IPS-18a (cell line): ENCODE measurements around the gene CHRD.
A peak's percentile ranks its signal among the peaks of the same experiment; 100 is the strongest.

Experiments used
- H3K27ac ChIP-seq: one replicate; pipeline ENCODE4 v1.5.1; 2013; ENCODE audit warnings: low read length
- H3K27me3 ChIP-seq: one replicate; pipeline ENCODE4 v1.6.1; 2013; ENCODE audit warnings: mild to moderate bottlenecking, low read length; ENCODE audit not compliant: control insufficient read depth, insufficient read depth
- H3K36me3 ChIP-seq: one replicate; pipeline ENCODE4 v1.6.1; 2013; ENCODE audit warnings: low read depth, low read length; ENCODE audit not compliant: control insufficient read depth
- H3K4me1 ChIP-seq: one replicate; pipeline ENCODE4 v1.6.1; 2013; ENCODE audit warnings: low read depth, low read length; ENCODE audit not compliant: control insufficient read depth
- H3K4me3 ChIP-seq: one replicate; pipeline ENCODE4 v1.5.1; 2013; ENCODE audit warnings: low read length
- H3K9ac ChIP-seq: one replicate; pipeline ENCODE4 v1.6.1; 2013; ENCODE audit warnings: mild to moderate bottlenecking, low read length, moderate library complexity
- H3K9me3 ChIP-seq: one replicate; pipeline ENCODE4 v1.6.1; 2013; ENCODE audit warnings: low read depth, low read length; ENCODE audit not compliant: control insufficient read depth

Gene CHRD

GRCh38 chr3:184379358-184380184, at the start of gene CHRD:
CHRD (plus strand) TSS chr3:184380054; CDS start chr3:184380319, 265 bp downstream.
- H3K27me3 ChIP-seq: peaks cover 49% of the 10 kb centered on the region
- no peak within 1 kb of the TSS for H3K9ac ChIP-seq
- H3K4me3 ChIP-seq: peak within 1 kb of the TSS; percentile 49
- H3K27ac ChIP-seq: no peak within 1 kb of the TSS
- H3K9me3 ChIP-seq: no peaks in the 10 kb centered on the region
- H3K4me1 ChIP-seq: peaks cover 20% of the 10 kb centered on the region
- H3K36me3 ChIP-seq: no peaks in the 10 kb centered on the region

- Histone ChIP-seq H3K27me3 (no peaks in the 10 kb centered on the region), H3K9ac (no peak overlapping the region), H3K4me3 (no peak overlapping the region), H3K4me1 (peaks cover 9% of the 10 kb centered on the region), H3K9me3 (no peaks in the 10 kb centered on the region), H3K36me3 (peaks cover 69% of the 10 kb centered on the region), H3K27ac (no peak overlapping the region)
Measured at GRCh38 chr3:184332370-184333090, 47.3 kb upstream of the CHRD start.

DNA sequence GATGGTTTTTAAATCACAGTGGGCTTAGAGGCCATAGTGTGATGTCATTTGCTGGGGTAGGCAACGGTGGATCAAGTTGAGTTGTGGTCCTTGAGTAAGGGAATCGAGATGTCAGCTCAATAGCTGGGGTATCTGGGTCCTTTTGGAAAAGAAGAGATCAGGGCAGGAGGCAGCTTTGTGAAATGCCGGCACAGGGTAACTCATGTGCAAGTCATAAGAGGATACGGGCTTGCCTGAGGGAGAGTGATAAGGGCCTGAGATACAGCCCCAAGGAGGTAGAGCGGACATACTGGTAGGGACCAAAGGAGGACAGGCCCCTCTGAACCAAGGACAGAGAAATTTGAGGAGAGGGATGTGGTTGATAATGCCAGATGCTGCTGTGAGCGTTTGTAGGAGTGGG, 46.7 kb upstream of the CHRD start:
- Histone ChIP-seq H3K27ac (no peak overlapping the region), H3K9me3 (no peaks in the 10 kb centered on the region), H3K4me3 (no peak overlapping the region), H3K27me3 (no peaks in the 10 kb centered on the region), H3K9ac (no peak overlapping the region), H3K36me3 (peaks cover 62% of the 10 kb centered on the region), H3K4me1 (peaks cover 14% of the 10 kb centered on the region)

GRCh38 chr3:184333700-184334099, 46.2 kb upstream of the CHRD start:
- Histone ChIP-seq H3K9ac (no peak overlapping the region), H3K4me1 (peaks cover 16% of the 10 kb centered on the region), H3K4me3 (no peak overlapping the region), H3K9me3 (no peaks in the 10 kb centered on the region), H3K27me3 (no peaks in the 10 kb centered on the region), H3K27ac (no peak overlapping the region), H3K36me3 (peaks cover 57% of the 10 kb centered on the region)

GRCh38 chr3:184334470-184335158, 45.2 kb upstream of the CHRD start:
- no peak overlapping the region for H3K4me3 ChIP-seq
- H3K9ac ChIP-seq: no peak overlapping the region
- peaks cover 21% of the 10 kb centered on the region for H3K4me1 ChIP-seq
- no peaks in the 10 kb centered on the region for H3K27me3 ChIP-seq
- no peaks in the 10 kb centered on the region for H3K9me3 ChIP-seq
- peaks cover 48% of the 10 kb centered on the region for H3K36me3 ChIP-seq
- no peak overlapping the region for H3K27ac ChIP-seq

GRCh38 chr3:184335291-184335660, 44.6 kb upstream of the CHRD start:
- Histone ChIP-seq H3K36me3 (peaks cover 42% of the 10 kb centered on the region), H3K9me3 (no peaks in the 10 kb centered on the region), H3K4me1 (peaks cover 21% of the 10 kb centered on the region), H3K4me3 (peak overlapping the region; percentile 79), H3K27ac (peak overlapping the region; percentile 29), H3K9ac (peak overlapping the region; percentile 72), H3K27me3 (no peaks in the 10 kb centered on the region)

GRCh38 chr3:184335661-184336546, 44.0 kb upstream of the CHRD start:
- Histone ChIP-seq H3K9ac (peak overlapping the region; percentile 72), H3K27me3 (no peaks in the 10 kb centered on the region), H3K9me3 (no peaks in the 10 kb centered on the region), H3K4me1 (peaks cover 21% of the 10 kb centered on the region), H3K36me3 (peaks cover 38% of the 10 kb centered on the region), H3K27ac (peak overlapping the region; percentile 29), H3K4me3 (peak overlapping the region; percentile 79)

- H3K36me3 ChIP-seq: peaks cover 30% of the 10 kb centered on the region
- H3K4me1 ChIP-seq: peaks cover 21% of the 10 kb centered on the region
- no peaks in the 10 kb centered on the region for H3K9me3 ChIP-seq
- peak overlapping the region; percentile 72 for H3K9ac ChIP-seq
- H3K27ac ChIP-seq: peak overlapping the region; percentile 19
- peak overlapping the region; percentile 79 for H3K4me3 ChIP-seq
- no peaks in the 10 kb centered on the region for H3K27me3 ChIP-seq
Measured at GRCh38 chr3:184336547-184337398, 43.1 kb upstream of the CHRD start.

- Histone ChIP-seq H3K27me3 (no peaks in the 10 kb centered on the region), H3K9me3 (no peaks in the 10 kb centered on the region), H3K9ac (peak within 1 kb of the TSS; percentile 72), H3K27ac (no peak within 1 kb of the TSS), H3K4me1 (peaks cover 21% of the 10 kb centered on the region), H3K4me3 (peak within 1 kb of the TSS; percentile 79), H3K36me3 (peaks cover 25% of the 10 kb centered on the region)
Measured at GRCh38 chr3:184337399-184337714, 42.5 kb upstream of the CHRD start, which contains the start of gene FAM131A. FAM131A (plus strand) TSS chr3:184337600; CDS start chr3:184337631, 31 bp downstream.

DNA sequence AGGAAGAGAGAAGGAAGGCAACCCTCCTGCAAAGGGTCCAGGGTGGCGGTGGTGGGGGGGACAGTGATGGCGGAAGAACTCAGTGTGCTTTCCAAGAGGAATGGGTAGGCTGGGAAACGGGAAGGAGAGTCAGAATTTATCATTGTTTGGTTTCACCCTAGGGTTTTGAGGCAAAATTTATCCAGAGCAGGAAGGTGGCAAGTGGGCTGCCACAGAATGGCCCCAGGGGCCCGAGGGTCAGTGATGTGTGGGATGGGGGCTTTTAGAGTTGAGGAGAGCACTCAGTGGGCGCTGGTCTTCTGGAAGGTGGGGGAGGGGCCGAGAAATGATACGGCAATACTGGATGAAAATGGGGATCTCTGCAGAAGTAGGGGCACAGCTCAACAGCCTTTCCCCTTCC, 41.9 kb upstream of the CHRD start:
- Histone ChIP-seq H3K36me3 (peaks cover 25% of the 10 kb centered on the region), H3K4me3 (peak overlapping the region; percentile 45), H3K9ac (peak overlapping the region; percentile 52), H3K27me3 (no peaks in the 10 kb centered on the region), H3K4me1 (peaks cover 21% of the 10 kb centered on the region), H3K27ac (no peak overlapping the region), H3K9me3 (no peaks in the 10 kb centered on the region)
